Urothelium cell line (cell line): ENCODE measurements around the gene TNC.
A peak's percentile ranks its signal among the peaks of the same experiment; 100 is the strongest.

Experiments
- DNase-seq: peaks from one replicate; pipeline ENCODE4 v3.0.0; 2011; ENCODE audit warnings: low spot score, mixed read lengths
- FAIRE-seq: peaks from 2 replicates; lab custom pipeline; 2011; peaks lifted over from hg19 to GRCh38; lab: Jason Lieb, UNC

The TNC gene

GRCh38 chr9:115117999-115118878 is at the start of gene TNC:
TSS of gene TNC (minus strand) at chr9:115118157. CDS start at chr9:115091018, 27,139 bp downstream.
- FAIRE-seq, result no peak
- peak; percentile 62 for DNase-seq

GRCh38 chr9:115167175-115167574 is 49.2 kb upstream of the TNC start:
- FAIRE-seq (no peak), DNase-seq (peak; percentile 43)

- FAIRE-seq (no peak), DNase-seq (no peak)
Observed at GRCh38 chr9:115165233-115165632, 47.3 kb upstream of the TNC start.

GRCh38 chr9:115164511-115164974 is 46.6 kb upstream of the TNC start:
- no peak for FAIRE-seq
- DNase-seq, result peak; percentile 83

GRCh38 chr9:115162946-115163345 is 45.0 kb upstream of the TNC start:
- no peak for DNase-seq
- no peak for FAIRE-seq

GRCh38 chr9:115161446-115161845 is 43.5 kb upstream of the TNC start:
- DNase-seq (no peak), FAIRE-seq (no peak)

- FAIRE-seq (peak; percentile 9), DNase-seq (no peak)
Observed at GRCh38 chr9:115158661-115159481, 40.9 kb upstream of the TNC start.

GRCh38 chr9:115157245-115157674 is 39.3 kb upstream of the TNC start:
- no peak for FAIRE-seq
- peak; percentile 61 for DNase-seq

GRCh38 chr9:115155037-115155436 is 37.1 kb upstream of the TNC start:
- no peak for DNase-seq
- no peak for FAIRE-seq

GRCh38 chr9:115154617-115155016 is 36.7 kb upstream of the TNC start:
- FAIRE-seq (peak; percentile 20), DNase-seq (no peak)

- FAIRE-seq, result no peak
Observed at GRCh38 chr9:115152281-115152820, 34.4 kb upstream of the TNC start.

GRCh38 chr9:115148721-115149120 is 30.8 kb upstream of the TNC start:
- no peak for DNase-seq
- FAIRE-seq, result no peak

More at GRCh38 chr9:115152281-115152820, 34.4 kb upstream of the TNC start:
- DNase-seq, result no peak

- DNase-seq (peak; percentile 49), FAIRE-seq (no peak)
Observed at GRCh38 chr9:115146581-115147021, 28.6 kb upstream of the TNC start.

GRCh38 chr9:115144706-115145105 is 26.7 kb upstream of the TNC start:
- no peak for DNase-seq
- no peak for FAIRE-seq

- DNase-seq, result no peak
- no peak for FAIRE-seq
Observed at GRCh38 chr9:115143689-115144088, 25.7 kb upstream of the TNC start.

GRCh38 chr9:115142517-115143270 is 24.7 kb upstream of the TNC start:
- no peak for DNase-seq
- FAIRE-seq, result no peak

GRCh38 chr9:115142090-115142489 is 24.1 kb upstream of the TNC start:
- DNase-seq, result no peak
- FAIRE-seq, result no peak

- FAIRE-seq (no peak), DNase-seq (no peak)
Observed at GRCh38 chr9:115141612-115142011, 23.7 kb upstream of the TNC start.

GRCh38 chr9:115138151-115138550 is 20.2 kb upstream of the TNC start:
- no peak for FAIRE-seq
- DNase-seq, result no peak

- no peak for DNase-seq
- no peak for FAIRE-seq
Observed at GRCh38 chr9:115137526-115137925, 19.6 kb upstream of the TNC start.
